Activated T-cell treated with anti-CD3 and anti-CD28 coated beads for 4 hours (primary cell): ENCODE measurements around the gene HSD3B7.

Source experiments
- DNase-seq: peaks from one replicate; pipeline ENCODE4 v3.0.0-alpha.2; 2020

HSD3B7 gene

GRCh38 chr16:30983898-30984610, 953 bp upstream of the HSD3B7 start:
- no peak for DNase-seq

- DNase-seq, result no peak
These were observed 558 bp downstream of the HSD3B7 start for GRCh38 chr16:30985401-30986128.

- DNase-seq, result no peak
These were observed 1.4 kb downstream of the HSD3B7 start for GRCh38 chr16:30986129-30986991.

- DNase-seq, result no peak
These were observed 2.7 kb downstream of the HSD3B7 start for GRCh38 chr16:30987581-30988190.

- DNase-seq, result no peak
These were observed 4.6 kb downstream of the HSD3B7 start for GRCh38 chr16:30989469-30990047.

- no peak for DNase-seq
These were observed 5.1 kb downstream of the HSD3B7 start for GRCh38 chr16:30990105-30990504.

GRCh38 chr16:30991052-30991451, 6.0 kb downstream of the HSD3B7 start:
- no peak for DNase-seq

GRCh38 chr16:30992276-30992780, 7.3 kb downstream of the HSD3B7 start:
- DNase-seq, result no peak

GRCh38 chr16:30992931-30993816, 8.2 kb downstream of the HSD3B7 start:
- DNase-seq, result no peak

GRCh38 chr16:30995927-30996323, 10.9 kb downstream of the HSD3B7 start:
- DNase-seq, result no peak

GRCh38 chr16:30996324-30996984, 11.4 kb downstream of the HSD3B7 start:
- no peak for DNase-seq

- peak; percentile 74 for DNase-seq
These were observed 12.1 kb downstream of the HSD3B7 start for GRCh38 chr16:30996985-30997724.

- no peak for DNase-seq
These were observed 13.0 kb downstream of the HSD3B7 start for GRCh38 chr16:30997725-30998711.

- DNase-seq, result no peak
These were observed 14.1 kb downstream of the HSD3B7 start for GRCh38 chr16:30998852-30999761.

GRCh38 chr16:31000671-31001382, 15.8 kb downstream of the HSD3B7 start:
- no peak for DNase-seq

- DNase-seq, result no peak
These were observed 16.7 kb downstream of the HSD3B7 start for GRCh38 chr16:31001507-31002249.
